ENCODE data around the gene IFI35. TPM values are rescaled to one million over a fixed set of nuclear protein-coding genes. Genes with fewer than 3 reads are reported as not detected.

Gene IFI35
- total and polyA plus RNA-seq, 8 donors = 4.0 to 145 (median 30.2) TPM

DNA sequence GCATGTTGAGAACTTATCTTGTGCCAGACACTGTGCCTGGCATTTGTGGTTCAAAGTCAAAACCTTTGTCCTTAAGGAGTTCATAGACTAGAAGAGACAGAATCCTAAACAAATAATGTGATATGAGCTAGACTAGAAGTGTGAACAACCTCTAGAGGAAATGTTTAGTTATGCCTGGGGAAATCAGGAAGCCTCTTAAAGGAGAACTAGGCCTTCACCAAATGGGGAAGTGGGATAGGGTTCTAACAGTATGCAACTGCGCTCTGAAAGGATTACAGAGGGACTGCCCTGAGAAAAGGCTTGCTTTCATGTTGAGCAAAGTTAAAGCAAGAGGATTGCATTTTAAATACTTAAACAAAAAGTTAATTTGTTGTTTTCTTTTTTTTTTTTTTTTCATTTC lies 21.4 kb upstream of the IFI35 start:
- WGBS, 5 donors = 0 to 73% (median 0%) methylated on average over 1 of the region's 1 CpG
- peak overlapping the region in 4 of 5 donors; percentile 57 to 82 (median 70) for H3K27ac ChIP-seq

DNA sequence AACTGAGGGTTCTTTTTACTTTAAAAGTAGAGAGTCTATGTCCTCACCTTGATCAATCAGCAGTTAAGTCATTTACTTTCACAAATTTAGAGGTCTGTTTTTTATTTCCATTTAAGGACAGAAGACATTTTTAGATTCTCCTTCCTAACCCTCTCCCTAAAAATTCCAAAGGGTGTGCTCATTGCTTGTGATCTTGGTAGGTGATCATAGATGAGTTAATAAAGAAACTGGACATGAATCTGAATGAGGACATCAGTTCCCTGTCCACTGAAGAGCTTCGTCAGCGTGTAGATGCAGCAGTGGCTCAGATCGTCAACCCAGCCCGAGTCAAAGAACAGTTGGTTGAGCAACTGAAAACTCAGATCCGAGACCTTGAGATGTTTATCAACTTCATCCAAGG lies 17.4 kb upstream of the IFI35 start:
- Histone ChIP-seq H3K27ac (no peak overlapping the region), H3K4me1 (peaks cover 7 to 38% (median 17%) of the 10 kb centered on the region in 4 donors), H3K27me3 (no peaks in the 10 kb centered on the region), H3K36me3 (peaks cover 53 to 98% (median 87%) of the 10 kb centered on the region in 4 donors), H3K9me3 (no peaks in the 10 kb centered on the region), H3K4me3 (no peak overlapping the region)
- no peak for DNase-seq
- TF ChIP-seq EP300 (IDR thresholded peaks at IDR 0.05) = no peak
- TF ChIP-seq, protein P1, sequence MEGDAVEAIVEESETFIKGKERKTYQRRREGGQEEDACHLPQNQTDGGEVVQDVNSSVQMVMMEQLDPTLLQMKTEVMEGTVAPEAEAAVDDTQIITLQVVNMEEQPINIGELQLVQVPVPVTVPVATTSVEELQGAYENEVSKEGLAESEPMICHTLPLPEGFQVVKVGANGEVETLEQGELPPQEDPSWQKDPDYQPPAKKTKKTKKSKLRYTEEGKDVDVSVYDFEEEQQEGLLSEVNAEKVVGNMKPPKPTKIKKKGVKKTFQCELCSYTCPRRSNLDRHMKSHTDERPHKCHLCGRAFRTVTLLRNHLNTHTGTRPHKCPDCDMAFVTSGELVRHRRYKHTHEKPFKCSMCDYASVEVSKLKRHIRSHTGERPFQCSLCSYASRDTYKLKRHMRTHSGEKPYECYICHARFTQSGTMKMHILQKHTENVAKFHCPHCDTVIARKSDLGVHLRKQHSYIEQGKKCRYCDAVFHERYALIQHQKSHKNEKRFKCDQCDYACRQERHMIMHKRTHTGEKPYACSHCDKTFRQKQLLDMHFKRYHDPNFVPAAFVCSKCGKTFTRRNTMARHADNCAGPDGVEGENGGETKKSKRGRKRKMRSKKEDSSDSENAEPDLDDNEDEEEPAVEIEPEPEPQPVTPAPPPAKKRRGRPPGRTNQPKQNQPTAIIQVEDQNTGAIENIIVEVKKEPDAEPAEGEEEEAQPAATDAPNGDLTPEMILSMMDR (IDR thresholded peaks at IDR 0.05) = no peak
- 88 to 95% (median 93%) methylated on average over 5 of the region's 5 CpGs for WGBS, 5 donors
- intact Hi-C loops (cut with DNase I; ENCODE audit: low total_unique reads) = no loop called here

More for the DNA sequence above, 21.4 kb upstream of the IFI35 start:
- intact Hi-C loops (cut with DNase I; ENCODE audit: low total_unique reads) = no loop called here
- Histone ChIP-seq H3K9me3 (no peaks in the 10 kb centered on the region), H3K4me3 (no peak overlapping the region), H3K36me3 (peaks cover 27 to 63% (median 48%) of the 10 kb centered on the region in 4 donors), H3K4me1 (peaks cover 17 to 68% (median 41%) of the 10 kb centered on the region in 4 donors), H3K27me3 (no peaks in the 10 kb centered on the region)
- peak in 1 of 2 donors; percentile 38 for DNase-seq
- TF ChIP-seq, protein P1 (IDR thresholded peaks at IDR 0.05) = no peak
- TF ChIP-seq EP300 (IDR thresholded peaks at IDR 0.05) = no peak
- TF ChIP-seq POLR2A (IDR thresholded peaks at IDR 0.05) = no peak
- peak in 1 of 3 donors; percentile 6 for TF ChIP-seq POLR2AphosphoS5 (IDR thresholded peaks at IDR 0.05)

DNA sequence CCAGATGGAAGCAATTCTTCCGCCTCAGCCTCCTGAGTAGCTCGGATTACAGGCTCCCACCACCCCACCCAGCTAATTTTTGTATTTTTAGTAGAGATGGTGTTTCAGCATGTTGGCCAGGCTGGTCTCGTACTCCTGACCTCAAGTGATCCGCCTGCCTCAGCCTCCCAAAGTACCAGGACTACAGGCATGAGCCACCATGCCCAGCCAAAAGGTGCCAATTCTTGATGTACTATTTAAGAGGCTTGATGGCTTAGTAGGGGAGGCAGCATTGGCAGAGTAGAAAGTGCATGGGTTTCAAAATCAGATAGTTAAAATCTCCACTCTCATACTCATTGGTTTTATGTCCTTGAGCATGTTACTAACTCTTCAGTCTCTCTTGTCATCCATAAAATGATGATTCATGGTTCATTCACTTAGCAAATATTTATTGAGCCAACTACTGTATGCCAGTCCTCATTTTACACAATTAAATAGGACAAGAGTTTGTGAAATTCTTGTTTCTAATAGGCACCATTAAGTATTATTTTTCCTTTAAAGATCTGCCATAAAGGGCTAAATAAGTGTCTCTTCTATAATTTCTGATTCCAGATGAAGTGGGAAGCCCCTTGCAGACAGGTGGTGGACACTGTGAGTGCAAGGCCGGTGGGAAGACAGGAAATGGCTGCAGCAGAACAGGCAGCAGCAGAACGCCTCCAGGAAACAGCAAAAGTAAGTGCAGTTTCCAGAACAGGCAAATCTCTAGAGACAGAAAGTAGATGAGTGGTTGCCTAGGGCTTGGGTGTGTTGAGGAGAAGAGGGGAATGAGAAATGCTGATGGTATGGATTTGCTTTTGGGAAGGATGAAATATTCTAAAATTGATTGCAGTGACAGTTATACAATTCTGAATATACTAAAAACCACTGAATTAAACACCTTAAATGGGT lies 16.6 kb upstream of the IFI35 start:
- no peak for DNase-seq
- Histone ChIP-seq H3K27me3 (no peaks in the 10 kb centered on the region), H3K9me3 (no peaks in the 10 kb centered on the region), H3K4me3 (no peak overlapping the region), H3K36me3 (peaks cover 53 to 98% (median 95%) of the 10 kb centered on the region in 4 donors), H3K4me1 (peaks cover 4 to 30% (median 8%) of the 10 kb centered on the region in 4 donors), H3K27ac (peak overlapping the region in 2 of 5 donors; percentile 11 to 26)
- intact Hi-C loops (cut with DNase I; ENCODE audit: low total_unique reads) = no loop called here
- WGBS, 5 donors = 86 to 93% (median 91%) methylated on average over 6 of the region's 6 CpGs
- TF ChIP-seq POLR2AphosphoS5 (IDR thresholded peaks at IDR 0.05) (no peak), POLR2A (IDR thresholded peaks at IDR 0.05) (no peak), EP300 (IDR thresholded peaks at IDR 0.05) (no peak)
- TF ChIP-seq, protein P1 (IDR thresholded peaks at IDR 0.05) = no peak

GRCh38 chr17:42991471-42991870 lies 15.1 kb upstream of the IFI35 start:
- DNase-seq = no peak
- intact Hi-C loops (cut with DNase I; ENCODE audit: low total_unique reads) = no loop called here
- H3K36me3 ChIP-seq = peaks cover 53 to 89% (median 84%) of the 10 kb centered on the region in 4 donors

More at GRCh38 chr17:42991471-42991870, 15.1 kb upstream of the IFI35 start:
- TF ChIP-seq POLR2AphosphoS5 (IDR thresholded peaks at IDR 0.05) (no peak), EP300 (IDR thresholded peaks at IDR 0.05) (no peak), POLR2A (IDR thresholded peaks at IDR 0.05) (no peak)
- TF ChIP-seq, protein P1 (IDR thresholded peaks at IDR 0.05) = no peak
- H3K9me3 ChIP-seq = no peaks in the 10 kb centered on the region
- H3K4me1 ChIP-seq = peaks cover 0 to 15% (median 0%) of the 10 kb centered on the region in 4 donors
- H3K27me3 ChIP-seq = no peaks in the 10 kb centered on the region
- WGBS, 5 donors = 92 to 96% (median 94%) methylated on average over 5 to 6 of the region's 6 CpGs
- H3K4me3 ChIP-seq = no peak overlapping the region
- H3K27ac ChIP-seq = no peak overlapping the region

All from stomach (tissue), 9 donors.